HG03097 (cell line): Measurements from ENCODE around the gene RUFY3.
A peak's percentile ranks its signal among the peaks of the same experiment; 100 is the strongest.
"Not testable (repeated sequence)": the region's sequence is repeated elsewhere in the genome, so short reads cannot be mapped to it uniquely, and the experiment has no call there.

Experiments
- ATAC-seq: cut with Tn5 transposase; IDR thresholded peaks from one replicate; pipeline ENCODE4 v1.9.1; 2021; ENCODE audit not compliant: unreplicated experiment, low FRiP score

The RUFY3 gene

DNA sequence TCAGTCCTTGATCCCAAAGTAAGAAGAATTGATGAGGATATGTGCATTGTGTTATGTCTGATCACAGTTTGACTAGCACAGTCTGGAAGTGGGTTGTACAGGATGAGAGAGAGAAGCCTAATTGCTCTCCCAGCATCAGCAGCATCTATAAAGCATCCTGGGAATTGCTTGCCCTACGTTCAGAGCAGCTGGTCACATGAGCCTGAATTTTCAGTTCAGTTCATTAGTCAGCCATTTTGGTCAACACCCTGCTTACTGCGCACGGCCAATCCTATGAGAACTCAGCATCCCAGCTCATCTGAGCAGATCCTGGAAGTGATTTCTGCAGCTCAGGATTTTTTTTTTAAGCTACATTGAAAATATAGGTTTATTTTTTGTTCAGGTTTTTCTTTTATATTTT is at the start of gene RUFY3:
Gene RUFY3 (plus strand): TSS at position 218 of the 400 bp plus-strand sequence. CDS start 610 bp downstream, outside the sequence.
- ATAC-seq = no peak

DNA sequence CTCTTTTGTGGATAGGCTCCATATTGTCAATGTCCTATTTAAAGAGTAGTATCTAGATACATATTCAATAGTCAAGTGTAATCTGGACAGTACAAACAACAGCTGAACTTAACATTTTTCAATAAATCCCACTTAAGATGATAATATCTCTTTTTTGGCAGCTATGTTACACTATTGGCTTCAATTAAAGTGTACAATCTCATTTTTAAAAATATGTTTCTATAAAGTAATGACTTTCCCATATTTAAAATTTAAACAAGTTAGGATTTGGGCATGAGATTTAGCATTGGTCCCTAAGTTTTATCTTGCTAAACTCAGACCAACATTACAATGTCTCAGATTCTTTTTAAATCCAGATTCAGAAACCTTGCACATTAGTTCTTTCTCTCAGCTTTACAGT is 47.6 kb upstream of the RUFY3 start:
- ATAC-seq = no peak

DNA sequence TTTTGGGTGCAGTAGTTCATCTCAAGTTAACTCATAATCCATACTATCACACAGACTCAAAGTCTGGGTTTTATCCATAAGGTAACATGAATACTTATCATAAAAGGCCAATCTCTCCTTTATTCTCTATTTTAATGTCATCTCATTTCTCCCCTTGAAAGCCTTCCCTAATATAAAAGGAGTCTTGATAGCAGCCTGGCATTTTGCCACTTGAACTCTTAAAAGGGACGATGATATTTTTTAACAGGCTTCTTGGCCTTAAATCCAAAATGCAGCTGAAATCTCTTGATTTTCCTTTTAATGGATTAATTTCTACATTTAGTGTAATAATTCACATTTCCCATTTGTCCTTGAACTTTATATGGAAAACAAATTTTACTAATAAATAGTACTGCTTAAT is 47.0 kb upstream of the RUFY3 start:
- ATAC-seq = no peak

DNA sequence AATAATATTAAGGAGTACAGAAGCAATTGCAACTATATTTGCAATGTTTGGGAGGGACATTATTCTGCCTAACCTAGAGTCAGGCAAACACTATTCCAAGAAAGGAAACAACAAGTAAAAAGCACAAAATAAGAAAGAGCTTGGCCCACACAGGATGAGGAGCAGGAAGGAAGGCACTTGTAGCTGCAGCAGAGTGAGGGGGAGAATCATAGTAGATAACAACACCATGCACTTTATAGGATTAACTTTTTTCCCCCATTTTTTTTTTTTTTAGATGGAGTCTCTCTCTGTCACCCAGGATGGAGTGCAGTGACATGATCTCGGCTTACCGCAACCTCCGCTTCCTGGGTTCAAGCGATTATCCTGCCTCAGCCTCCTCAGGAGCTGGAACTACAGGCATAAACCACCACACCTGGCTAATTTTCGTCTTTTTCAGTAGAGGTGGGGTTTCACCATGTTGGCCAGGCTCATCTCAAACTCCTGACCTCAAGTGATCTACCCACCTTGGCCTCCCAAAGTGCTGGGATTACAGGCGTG is 45.1 kb upstream of the RUFY3 start:
- no peak for ATAC-seq

- peak; percentile 72 for ATAC-seq
Measured at GRCh38 chr4:70678383-70678999, 43.3 kb upstream of the RUFY3 start.

GRCh38 chr4:70680934-70681333 is 40.8 kb upstream of the RUFY3 start:
- no peak for ATAC-seq

DNA sequence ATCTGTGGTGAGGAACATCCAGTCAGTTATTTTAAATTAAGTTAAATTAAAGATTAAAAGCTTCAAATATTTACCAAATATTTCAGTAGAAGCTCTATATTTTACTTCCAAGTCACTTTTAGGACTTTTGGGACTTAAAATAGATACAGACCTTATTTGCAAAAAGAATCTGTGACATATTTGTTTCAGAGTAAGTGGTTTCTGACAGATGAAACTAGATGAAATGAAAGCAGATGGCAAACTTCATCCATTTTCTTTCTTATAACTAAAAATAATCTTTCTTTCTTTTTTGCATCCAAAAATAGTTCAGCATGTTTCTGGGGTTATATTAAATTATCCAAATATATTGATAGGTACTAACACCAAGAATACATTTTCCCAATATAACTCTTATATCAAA is 40.1 kb upstream of the RUFY3 start:
- ATAC-seq = no peak

DNA sequence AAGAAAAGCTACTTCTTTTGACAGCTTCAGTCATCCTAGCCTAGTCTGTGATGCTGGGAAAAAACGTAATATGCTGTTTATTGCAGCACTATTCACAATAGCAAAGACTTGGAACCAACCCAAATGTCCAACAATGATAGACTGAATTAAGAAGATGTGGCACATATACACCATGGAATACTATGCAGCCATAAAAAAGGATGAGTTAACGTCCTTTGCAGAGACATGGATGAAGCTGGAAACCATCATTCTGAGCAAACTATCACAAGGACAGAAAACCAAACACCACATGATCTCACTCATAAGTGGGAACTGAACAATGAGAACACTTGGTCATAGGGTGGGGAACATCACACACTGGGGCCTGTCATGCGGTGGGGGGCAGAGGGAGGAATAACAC is 39.6 kb upstream of the RUFY3 start:
- not testable (repeated sequence) for ATAC-seq

GRCh38 chr4:70687392-70687791 is 34.4 kb upstream of the RUFY3 start:
- no peak for ATAC-seq

- ATAC-seq = peak; percentile 91
Measured at GRCh38 chr4:70687821-70688794, 33.7 kb upstream of the RUFY3 start, which contains the start of gene UTP3. Gene UTP3 (plus strand): TSS chr4:70688532. CDS start chr4:70688678, 146 bp downstream.

GRCh38 chr4:70688795-70689231 is 33.0 kb upstream of the RUFY3 start:
- peak; percentile 1 for ATAC-seq

DNA sequence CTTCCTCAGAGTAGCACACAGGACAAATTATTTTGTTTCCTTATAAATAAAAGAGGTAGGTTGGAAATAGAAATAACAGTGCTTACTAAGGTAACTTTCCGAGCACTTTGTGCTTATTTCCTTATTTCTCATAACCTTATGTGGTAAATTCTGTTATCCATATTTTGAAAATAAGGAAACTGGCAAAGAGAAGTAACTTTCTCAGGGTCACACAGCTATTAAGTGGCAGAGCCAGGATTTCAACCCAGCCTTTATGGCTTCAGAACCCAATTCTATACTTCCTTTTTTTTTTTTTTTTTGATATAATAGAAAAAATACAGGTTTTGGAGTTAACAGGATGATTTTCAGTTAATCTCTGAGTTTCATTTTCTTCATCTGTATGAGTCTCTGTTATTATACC is 30.1 kb upstream of the RUFY3 start:
- no peak for ATAC-seq

DNA sequence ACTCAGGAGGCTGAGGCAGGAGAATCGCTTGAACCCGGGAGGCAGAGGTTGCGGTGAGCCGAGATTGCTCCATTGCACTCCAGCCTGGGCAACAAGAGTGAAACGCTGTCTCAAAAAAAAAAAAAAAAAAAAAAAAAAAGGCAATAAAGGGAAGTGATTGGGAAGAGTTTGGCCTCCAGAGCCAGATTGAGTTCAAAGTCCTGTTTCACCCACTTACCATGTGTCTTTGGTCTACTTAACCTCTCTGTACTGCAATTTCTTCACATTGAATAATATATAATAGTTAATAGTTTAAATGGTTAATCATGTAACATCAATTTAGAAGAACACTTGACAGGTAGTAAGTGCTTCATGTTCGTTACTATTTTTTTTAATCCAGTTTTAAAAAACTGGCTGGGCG is 27.1 kb upstream of the RUFY3 start:
- not testable (repeated sequence) for ATAC-seq

DNA sequence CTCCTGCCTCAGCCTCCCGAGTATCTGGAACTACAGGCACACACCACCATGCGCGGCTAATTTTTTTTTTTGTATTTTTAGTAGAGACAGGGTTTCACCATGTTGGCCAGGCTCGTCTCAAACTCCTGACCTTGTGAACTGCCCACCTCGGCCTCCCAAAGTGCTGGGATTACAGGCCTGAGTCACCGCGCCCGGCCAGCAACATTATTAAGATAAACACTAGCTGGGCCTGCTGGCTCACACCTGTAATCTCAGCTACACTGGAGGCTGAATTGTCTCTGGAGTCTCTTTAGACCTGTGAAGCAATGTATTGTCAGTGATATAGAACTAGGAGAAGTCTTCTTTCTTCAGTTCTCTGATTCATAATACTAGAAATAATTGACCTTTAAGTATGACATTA is 23.3 kb upstream of the RUFY3 start:
- not testable (repeated sequence) for ATAC-seq

GRCh38 chr4:70700712-70701111 is 21.1 kb upstream of the RUFY3 start:
- no peak for ATAC-seq

DNA sequence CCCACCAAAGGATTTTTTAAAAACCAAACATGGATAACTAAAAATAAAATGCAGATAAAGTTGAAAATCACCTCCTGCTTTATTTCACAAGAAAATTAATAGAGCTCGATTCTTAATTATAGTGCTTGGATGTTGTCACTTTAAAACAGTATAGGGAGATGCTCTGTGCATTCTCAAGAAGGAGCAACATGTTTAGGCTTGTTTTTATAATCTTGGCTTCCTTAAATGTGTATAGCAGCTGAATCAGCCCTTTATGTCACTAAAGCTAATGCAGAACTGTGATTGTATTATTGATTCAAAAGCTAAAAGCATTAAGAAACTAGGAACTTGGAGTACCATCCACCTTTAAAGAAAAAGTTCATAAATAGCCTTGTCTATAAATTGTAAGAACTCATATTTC is 20.5 kb upstream of the RUFY3 start:
- ATAC-seq = no peak

DNA sequence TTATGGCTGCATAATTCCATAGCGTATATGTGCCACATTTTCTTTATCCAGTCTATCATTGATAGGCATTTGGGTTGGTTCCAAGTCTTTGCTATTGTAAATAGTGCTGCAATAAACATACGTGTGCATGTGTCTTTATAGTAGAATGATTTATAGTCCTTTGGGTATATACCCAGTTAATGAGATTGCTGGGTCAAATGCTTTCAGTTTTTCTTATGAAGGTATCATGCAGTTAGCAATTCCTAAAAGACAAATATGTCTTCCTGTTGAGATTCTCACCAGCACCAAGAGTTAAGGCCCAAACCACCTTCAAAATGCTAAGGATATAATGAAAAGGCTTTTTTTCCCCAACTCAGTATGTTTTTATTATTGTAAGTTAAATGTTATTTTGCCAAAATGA is 19.2 kb upstream of the RUFY3 start:
- ATAC-seq = not testable (repeated sequence)

- ATAC-seq = no peak
Measured at GRCh38 chr4:70703619-70704214, 18.0 kb upstream of the RUFY3 start.

GRCh38 chr4:70704215-70704930 is 17.4 kb upstream of the RUFY3 start:
- ATAC-seq = peak; percentile 61

DNA sequence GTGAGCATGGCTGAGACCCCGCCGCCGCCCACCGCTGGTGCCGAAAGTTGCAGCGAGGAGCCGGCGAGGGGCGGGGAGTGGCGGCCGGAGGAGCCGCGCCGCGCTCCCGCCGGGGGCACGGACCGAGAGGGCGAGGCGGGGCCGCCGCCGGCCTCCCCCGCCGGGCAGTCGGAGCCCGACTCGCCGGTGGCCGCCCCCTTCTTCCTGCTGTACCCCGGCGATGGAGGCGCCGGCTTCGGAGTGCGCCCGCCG is 16.9 kb upstream of the RUFY3 start:
- ATAC-seq = peak; percentile 35
